Measurements from ENCODE around the gene ATP1A2.

ATP1A2 gene

GRCh38 chr1:160144921-160145320 lies 29.4 kb downstream of the ATP1A2 start:
- H3K36me3 ChIP-seq (ENCODE audit: insufficient read depth, low read depth, low read length), result peaks cover 12% of the 10 kb centered on the region; the same call in 1 of the 2 replicates
- H3K9me3 ChIP-seq (ENCODE audit: insufficient read depth, low read depth, low read length), result no peaks in the 10 kb centered on the region
- H3K27ac ChIP-seq (ENCODE audit: low read length), result no peak overlapping the region
- no peaks in the 10 kb centered on the region for H3K27me3 ChIP-seq (ENCODE audit: insufficient read depth, low read length)
- no peak overlapping the region for H3K9ac ChIP-seq (ENCODE audit: low read depth, low read length)
- H3K4me3 ChIP-seq (ENCODE audit: low read length), result no peak overlapping the region
- H3K4me1 ChIP-seq (ENCODE audit: insufficient read depth, low read length), result no peaks in the 10 kb centered on the region

DNA sequence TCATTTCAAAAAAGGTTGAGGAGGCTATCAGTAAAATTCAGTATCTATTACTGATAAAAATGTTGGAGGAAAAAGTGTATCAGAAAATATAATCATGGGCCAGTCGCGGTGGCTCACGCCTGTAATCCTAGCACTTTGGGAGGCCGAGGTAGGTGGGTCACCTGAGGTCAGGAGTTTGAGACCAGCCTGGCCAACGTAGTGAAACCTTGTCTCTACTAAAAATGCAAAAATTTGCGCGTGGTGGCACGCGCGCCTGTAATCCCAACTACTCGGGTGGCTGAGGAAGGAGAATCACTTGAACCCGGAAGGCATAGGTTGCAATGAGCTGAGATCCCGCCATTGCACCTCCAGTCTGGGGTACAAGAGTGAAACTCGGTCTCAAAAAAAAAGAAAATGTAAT lies 30.5 kb downstream of the ATP1A2 start:
- no peak overlapping the region for H3K4me3 ChIP-seq (ENCODE audit: low read length)
- H3K27ac ChIP-seq (ENCODE audit: low read length), result no peak overlapping the region
- no peak overlapping the region for H3K9ac ChIP-seq (ENCODE audit: low read depth, low read length)
- no peaks in the 10 kb centered on the region for H3K4me1 ChIP-seq (ENCODE audit: insufficient read depth, low read length)
- H3K9me3 ChIP-seq (ENCODE audit: insufficient read depth, low read depth, low read length), result no peaks in the 10 kb centered on the region
- peaks cover 5% of the 10 kb centered on the region; the same call in 1 of the 2 replicates for H3K36me3 ChIP-seq (ENCODE audit: insufficient read depth, low read depth, low read length)
- H3K27me3 ChIP-seq (ENCODE audit: insufficient read depth, low read length), result no peaks in the 10 kb centered on the region

DNA sequence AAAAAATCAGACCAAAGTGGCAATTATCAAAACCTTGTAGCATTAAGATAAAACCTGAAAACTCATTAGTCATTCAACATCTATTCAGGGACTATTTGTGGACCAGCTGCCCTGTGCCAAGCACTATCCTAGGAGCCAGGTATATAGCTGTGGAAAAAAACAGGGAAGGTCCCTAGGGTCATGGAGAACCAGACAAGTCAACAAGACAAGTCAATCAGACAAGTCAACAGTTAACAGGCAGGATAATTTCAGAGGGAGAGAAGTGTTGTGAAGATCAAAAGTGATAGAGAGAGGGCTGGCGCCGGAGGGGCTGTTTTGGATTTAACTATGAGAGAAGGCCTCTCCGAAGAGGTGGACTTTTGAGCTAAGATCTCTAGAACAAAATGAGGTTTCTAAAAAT lies 32.6 kb downstream of the ATP1A2 start:
- Histone ChIP-seq H3K4me3 (ENCODE audit: low read length) (no peak overlapping the region), H3K9me3 (ENCODE audit: insufficient read depth, low read depth, low read length) (no peaks in the 10 kb centered on the region), H3K27me3 (ENCODE audit: insufficient read depth, low read length) (no peaks in the 10 kb centered on the region), H3K36me3 (ENCODE audit: insufficient read depth, low read depth, low read length) (no peaks in the 10 kb centered on the region), H3K27ac (ENCODE audit: low read length) (no peak overlapping the region), H3K9ac (ENCODE audit: low read depth, low read length) (no peak overlapping the region), H3K4me1 (ENCODE audit: insufficient read depth, low read length) (no peaks in the 10 kb centered on the region)

DNA sequence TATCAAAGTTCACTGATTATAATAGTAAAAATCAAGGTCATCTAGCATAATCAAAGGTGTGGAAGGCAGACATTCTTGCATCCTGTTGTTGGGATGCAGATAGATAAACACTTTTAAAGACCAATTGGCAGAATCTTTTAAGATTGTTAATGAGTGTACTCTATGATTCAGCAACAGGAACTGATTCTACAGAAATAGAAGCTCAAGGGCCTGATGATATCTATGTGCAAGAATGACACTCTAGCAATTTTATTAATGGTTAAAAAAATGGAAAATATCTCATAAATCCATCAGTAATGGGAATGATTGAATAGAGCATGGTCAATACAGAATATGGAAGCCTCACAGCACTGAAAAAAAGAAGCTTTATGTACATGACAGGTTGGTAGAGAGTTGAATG lies 33.7 kb downstream of the ATP1A2 start:
- Histone ChIP-seq H3K27ac (ENCODE audit: low read length) (no peak overlapping the region), H3K4me1 (ENCODE audit: insufficient read depth, low read length) (no peaks in the 10 kb centered on the region), H3K36me3 (ENCODE audit: insufficient read depth, low read depth, low read length) (no peaks in the 10 kb centered on the region)

DNA sequence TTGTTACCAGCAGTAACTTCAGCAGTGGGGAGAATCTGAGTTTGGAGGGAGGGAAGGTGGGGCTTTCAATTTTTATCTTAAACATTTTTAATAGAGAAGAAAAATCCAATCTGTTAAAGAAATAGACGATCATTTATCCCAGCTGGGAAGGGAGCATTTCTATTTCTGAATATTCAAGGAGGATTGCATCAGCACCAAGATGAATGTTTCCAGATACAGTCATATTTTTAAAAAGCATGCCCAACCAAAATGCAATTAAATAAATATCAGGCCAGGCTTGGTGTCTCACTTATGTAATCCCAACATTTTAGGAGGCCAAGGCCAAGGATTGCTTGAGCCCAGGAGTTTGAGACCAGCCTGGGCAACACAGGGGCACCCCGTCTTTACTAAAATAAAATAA lies 34.2 kb downstream of the ATP1A2 start:
- H3K9ac ChIP-seq (ENCODE audit: low read depth, low read length), result no peak overlapping the region
- H3K9me3 ChIP-seq (ENCODE audit: insufficient read depth, low read depth, low read length), result no peaks in the 10 kb centered on the region
- no peaks in the 10 kb centered on the region for H3K27me3 ChIP-seq (ENCODE audit: insufficient read depth, low read length)
- no peaks in the 10 kb centered on the region for H3K4me1 ChIP-seq (ENCODE audit: insufficient read depth, low read length)
- no peak overlapping the region for H3K4me3 ChIP-seq (ENCODE audit: low read length)
- H3K27ac ChIP-seq (ENCODE audit: low read length), result no peak overlapping the region
- H3K36me3 ChIP-seq (ENCODE audit: insufficient read depth, low read depth, low read length), result no peaks in the 10 kb centered on the region

More for the DNA sequence above, 33.7 kb downstream of the ATP1A2 start:
- Histone ChIP-seq H3K9ac (ENCODE audit: low read depth, low read length) (no peak overlapping the region), H3K4me3 (ENCODE audit: low read length) (no peak overlapping the region), H3K9me3 (ENCODE audit: insufficient read depth, low read depth, low read length) (no peaks in the 10 kb centered on the region), H3K27me3 (ENCODE audit: insufficient read depth, low read length) (no peaks in the 10 kb centered on the region)

DNA sequence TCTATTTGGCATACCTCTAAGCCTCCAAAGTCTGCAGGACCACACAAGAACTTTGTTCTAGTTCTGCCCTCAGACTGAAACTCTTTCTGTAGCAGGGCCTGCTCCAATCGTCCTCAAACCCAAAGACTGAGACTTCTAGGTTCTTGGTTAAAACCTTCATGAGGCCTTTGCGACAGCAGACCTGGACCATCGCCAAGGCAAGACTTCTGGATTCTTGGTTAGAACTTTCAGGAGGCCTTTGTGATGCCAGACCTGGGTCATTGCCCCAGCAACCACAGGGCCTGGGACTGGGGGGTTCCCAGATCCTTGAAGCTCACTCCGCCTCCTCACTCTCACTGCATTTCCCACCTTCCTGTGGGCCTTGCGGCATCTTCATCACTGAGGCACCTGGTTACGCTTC lies 35.7 kb downstream of the ATP1A2 start, which contains the start of gene ATP1A4:
ATP1A4 (plus strand) TSS at position 301 of the 400 bp plus-strand sequence. CDS start 438 bp downstream, outside the sequence.
- no peak within 1 kb of the TSS for H3K4me3 ChIP-seq (ENCODE audit: low read length)
- no peaks in the 10 kb centered on the region for H3K9me3 ChIP-seq (ENCODE audit: insufficient read depth, low read depth, low read length)
- H3K27ac ChIP-seq (ENCODE audit: low read length), result no peak within 1 kb of the TSS
- no peaks in the 10 kb centered on the region for H3K4me1 ChIP-seq (ENCODE audit: insufficient read depth, low read length)
- no peaks in the 10 kb centered on the region for H3K27me3 ChIP-seq (ENCODE audit: insufficient read depth, low read length)
- H3K9ac ChIP-seq (ENCODE audit: low read depth, low read length), result no peak within 1 kb of the TSS
- H3K36me3 ChIP-seq (ENCODE audit: insufficient read depth, low read depth, low read length), result no peaks in the 10 kb centered on the region

DNA sequence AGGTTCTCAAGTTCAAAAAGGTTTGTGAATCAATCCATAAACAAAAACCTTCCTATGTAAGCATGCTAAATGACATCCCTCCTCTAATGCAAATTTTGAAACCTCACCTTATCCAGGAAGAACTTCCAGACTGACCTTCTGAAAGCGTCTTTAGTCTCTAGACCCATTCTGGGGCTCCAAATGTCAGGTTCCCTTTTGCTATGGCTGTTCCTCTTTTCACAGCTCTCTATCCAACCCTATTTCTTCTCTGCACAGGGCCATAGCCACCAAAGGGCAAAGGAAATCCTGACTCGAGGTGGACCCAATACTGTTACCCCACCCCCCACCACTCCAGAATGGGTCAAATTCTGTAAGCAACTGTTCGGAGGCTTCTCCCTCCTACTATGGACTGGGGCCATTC lies 39.2 kb downstream of the ATP1A2 start:
- H3K9me3 ChIP-seq (ENCODE audit: insufficient read depth, low read depth, low read length), result no peaks in the 10 kb centered on the region
- H3K27ac ChIP-seq (ENCODE audit: low read length), result no peak overlapping the region
- H3K4me1 ChIP-seq (ENCODE audit: insufficient read depth, low read length), result no peaks in the 10 kb centered on the region
- H3K9ac ChIP-seq (ENCODE audit: low read depth, low read length), result no peak overlapping the region
- H3K27me3 ChIP-seq (ENCODE audit: insufficient read depth, low read length), result no peaks in the 10 kb centered on the region
- H3K36me3 ChIP-seq (ENCODE audit: insufficient read depth, low read depth, low read length), result no peaks in the 10 kb centered on the region
- H3K4me3 ChIP-seq (ENCODE audit: low read length), result no peak overlapping the region

DNA sequence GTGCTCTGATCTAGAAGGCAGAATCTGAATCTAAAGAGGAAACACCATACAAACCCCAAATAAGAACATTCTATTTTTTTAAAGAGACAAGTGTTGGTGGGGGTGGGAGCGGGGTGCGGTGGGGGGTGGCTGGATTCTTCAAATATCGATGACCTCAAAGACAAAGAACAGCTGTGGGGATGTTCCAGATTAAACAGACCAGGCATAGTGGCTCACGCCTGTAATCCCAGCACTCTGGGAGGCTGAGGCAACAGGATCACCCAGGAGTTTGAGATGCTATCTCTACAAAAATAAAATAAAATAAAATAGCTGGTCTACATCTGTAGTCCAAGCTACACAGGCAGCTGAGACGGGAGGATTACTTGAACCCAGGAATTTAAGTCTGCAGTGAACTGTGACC lies 40.8 kb downstream of the ATP1A2 start:
- Histone ChIP-seq H3K4me3 (ENCODE audit: low read length) (no peak overlapping the region), H3K27me3 (ENCODE audit: insufficient read depth, low read length) (no peaks in the 10 kb centered on the region), H3K4me1 (ENCODE audit: insufficient read depth, low read length) (no peaks in the 10 kb centered on the region), H3K27ac (ENCODE audit: low read length) (no peak overlapping the region), H3K9me3 (ENCODE audit: insufficient read depth, low read depth, low read length) (no peaks in the 10 kb centered on the region), H3K36me3 (ENCODE audit: insufficient read depth, low read depth, low read length) (no peaks in the 10 kb centered on the region), H3K9ac (ENCODE audit: low read depth, low read length) (no peak overlapping the region)

GRCh38 chr1:160157174-160157573 lies 41.6 kb downstream of the ATP1A2 start:
- no peaks in the 10 kb centered on the region for H3K4me1 ChIP-seq (ENCODE audit: insufficient read depth, low read length)
- H3K4me3 ChIP-seq (ENCODE audit: low read length), result no peak overlapping the region
- H3K9me3 ChIP-seq (ENCODE audit: insufficient read depth, low read depth, low read length), result no peaks in the 10 kb centered on the region
- H3K9ac ChIP-seq (ENCODE audit: low read depth, low read length), result no peak overlapping the region
- no peaks in the 10 kb centered on the region for H3K36me3 ChIP-seq (ENCODE audit: insufficient read depth, low read depth, low read length)
- no peak overlapping the region for H3K27ac ChIP-seq (ENCODE audit: low read length)
- no peaks in the 10 kb centered on the region for H3K27me3 ChIP-seq (ENCODE audit: insufficient read depth, low read length)

GRCh38 chr1:160158031-160158430 lies 42.5 kb downstream of the ATP1A2 start:
- Histone ChIP-seq H3K27ac (ENCODE audit: low read length) (no peak overlapping the region), H3K36me3 (ENCODE audit: insufficient read depth, low read depth, low read length) (no peaks in the 10 kb centered on the region), H3K4me3 (ENCODE audit: low read length) (no peak overlapping the region), H3K9ac (ENCODE audit: low read depth, low read length) (no peak overlapping the region), H3K4me1 (ENCODE audit: insufficient read depth, low read length) (peaks cover 3% of the 10 kb centered on the region; the same call in 1 of the 2 replicates), H3K27me3 (ENCODE audit: insufficient read depth, low read length) (no peaks in the 10 kb centered on the region), H3K9me3 (ENCODE audit: insufficient read depth, low read depth, low read length) (no peaks in the 10 kb centered on the region)

DNA sequence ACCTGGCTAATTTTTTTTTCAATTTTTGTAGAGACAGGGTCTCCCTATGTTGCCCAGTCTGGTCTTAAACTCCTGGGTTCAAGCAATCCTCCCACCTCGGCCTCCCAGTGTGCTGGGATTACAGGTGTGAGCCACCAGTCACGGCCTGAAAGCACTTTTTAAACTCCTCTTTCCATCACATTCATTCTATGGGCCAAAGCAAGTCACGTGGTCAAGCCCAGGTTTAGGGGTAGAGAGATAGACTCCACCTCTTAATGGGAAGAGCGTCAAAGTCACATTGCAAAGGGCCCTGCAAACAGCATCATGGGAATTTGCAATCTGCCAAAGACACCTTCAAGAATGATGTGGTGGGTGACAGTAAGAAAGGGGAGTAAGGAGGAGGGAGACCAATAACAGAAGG lies 43.0 kb downstream of the ATP1A2 start:
- Histone ChIP-seq H3K27me3 (ENCODE audit: insufficient read depth, low read length) (no peaks in the 10 kb centered on the region), H3K36me3 (ENCODE audit: insufficient read depth, low read depth, low read length) (no peaks in the 10 kb centered on the region), H3K4me3 (ENCODE audit: low read length) (no peak overlapping the region), H3K9me3 (ENCODE audit: insufficient read depth, low read depth, low read length) (no peaks in the 10 kb centered on the region), H3K4me1 (ENCODE audit: insufficient read depth, low read length) (peaks cover 3% of the 10 kb centered on the region; the same call in 1 of the 2 replicates), H3K9ac (ENCODE audit: low read depth, low read length) (no peak overlapping the region), H3K27ac (ENCODE audit: low read length) (no peak overlapping the region)

GRCh38 chr1:160159846-160160245 lies 44.3 kb downstream of the ATP1A2 start:
- Histone ChIP-seq H3K27me3 (ENCODE audit: insufficient read depth, low read length) (no peaks in the 10 kb centered on the region), H3K4me3 (ENCODE audit: low read length) (no peak overlapping the region), H3K9ac (ENCODE audit: low read depth, low read length) (no peak overlapping the region), H3K9me3 (ENCODE audit: insufficient read depth, low read depth, low read length) (no peaks in the 10 kb centered on the region), H3K27ac (ENCODE audit: low read length) (no peak overlapping the region), H3K4me1 (ENCODE audit: insufficient read depth, low read length) (peaks cover 3% of the 10 kb centered on the region; the same call in 1 of the 2 replicates), H3K36me3 (ENCODE audit: insufficient read depth, low read depth, low read length) (no peaks in the 10 kb centered on the region)

Data from iPS-20b (cell line).